ENCODE data around the gene CAMSAP1.

GRCh38 chr9:135898634-135899407, 8.5 kb downstream of the CAMSAP1 start:
- TF ChIP-seq CTCF (IDR thresholded peaks at IDR 0.05; ENCODE audit: low read length) (no peak), EZH2 (IDR thresholded peaks at IDR 0.05; ENCODE audit: borderline replicate concordance, low read length) (no peak)
